Fibroblast of the aortic adventitia (primary cell): ENCODE measurements around the gene RELL1. TPM values are rescaled to one million over a fixed set of nuclear protein-coding genes. Genes with fewer than 3 reads are reported as not detected.
A peak's percentile ranks its signal among the peaks of the same experiment; 100 is the strongest.

ENCODE experiments used
- DNase-seq: peaks from one replicate; pipeline ENCODE4 v3.0.0-alpha.2; 2010; ENCODE audit warnings: low read depth
- H3K4me3 ChIP-seq: 2 replicates; pipeline ENCODE4 v1.5.1; 2011; ENCODE audit warnings: low read depth, mild to moderate bottlenecking, control low read depth, low read length, moderate library complexity
- CTCF ChIP-seq: IDR thresholded peaks from 2 replicates; pipeline ENCODE4 v1.5.1; 2011; ENCODE audit warnings: mild to moderate bottlenecking, low read length, control low read depth, inconsistent platforms; ENCODE audit not compliant: insufficient read depth
- total RNA-seq: library from RNA; depleted of rRNA; stranded (reverse); fragments of >200 nt; gene quantifications from 2 replicates; pipeline ENCODE4 v1.2.3, GENCODE V29; 2012; ENCODE audit warnings: low replicate concordance

Gene RELL1
- total RNA-seq, 1 donor: 65.7 TPM

GRCh38 chr4:37632836-37633235 is 53.3 kb downstream of the RELL1 start:
- no peak for DNase-seq
- no peak overlapping the region for H3K4me3 ChIP-seq
- no peak for TF ChIP-seq CTCF

GRCh38 chr4:37631551-37631950 is 54.6 kb downstream of the RELL1 start:
- no peak overlapping the region for H3K4me3 ChIP-seq
- DNase-seq: peak; percentile 67
- no peak for TF ChIP-seq CTCF

- no peak for DNase-seq
- no peak overlapping the region for H3K4me3 ChIP-seq
- no peak for TF ChIP-seq CTCF
These were observed 56.5 kb downstream of the RELL1 start for GRCh38 chr4:37629713-37630112.

GRCh38 chr4:37628977-37629609 is 57.1 kb downstream of the RELL1 start:
- no peak for TF ChIP-seq CTCF
- DNase-seq: peak; percentile 88
- H3K4me3 ChIP-seq: no peak overlapping the region

GRCh38 chr4:37627263-37627662 is 58.9 kb downstream of the RELL1 start:
- H3K4me3 ChIP-seq: no peak overlapping the region
- no peak for TF ChIP-seq CTCF
- no peak for DNase-seq

GRCh38 chr4:37625499-37625898 is 60.7 kb downstream of the RELL1 start:
- H3K4me3 ChIP-seq: no peak overlapping the region
- no peak for DNase-seq
- no peak for TF ChIP-seq CTCF

- no peak overlapping the region for H3K4me3 ChIP-seq
- no peak for DNase-seq
- no peak for TF ChIP-seq CTCF
These were observed 62.2 kb downstream of the RELL1 start for GRCh38 chr4:37623940-37624339.
